ENCODE measurements around the gene PTCRA.

DNA sequence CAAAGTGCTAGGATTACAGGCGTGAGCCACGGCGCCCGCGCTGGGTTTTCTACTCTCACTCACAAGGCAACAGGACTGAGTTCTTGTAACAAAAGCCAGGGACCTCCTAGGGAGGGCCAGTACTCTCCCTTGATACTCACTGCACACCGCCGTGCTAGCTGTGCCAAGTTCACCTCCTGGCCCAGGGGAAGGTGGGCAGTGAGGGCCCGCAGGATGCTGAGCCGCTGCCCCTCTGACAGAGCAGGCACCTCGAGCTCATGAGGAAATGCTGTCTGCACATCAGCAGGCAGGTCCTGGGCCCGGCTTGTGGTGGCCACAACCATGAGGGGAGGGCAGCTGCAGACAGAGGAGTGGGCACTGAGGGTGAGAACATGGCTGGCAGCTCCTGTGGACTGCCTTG, 51.4 kb downstream of the PTCRA start:
- no peak for TF ChIP-seq POLR2A (IDR thresholded peaks at IDR 0.05; ENCODE audit: low read depth, low read length)
- TF ChIP-seq POLR2AphosphoS5 (IDR thresholded peaks at IDR 0.05; ENCODE audit: low read depth, low read length), result no peak
- no peak for TF ChIP-seq TAF1 (IDR thresholded peaks at IDR 0.05; ENCODE audit: low read depth, low read length)
- no peak for TF ChIP-seq POU2F2 (IDR thresholded peaks at IDR 0.05; ENCODE audit: low read depth, low read length)
- no peak for TF ChIP-seq SPI1 (IDR thresholded peaks at IDR 0.05; ENCODE audit: low read depth, low read length)
- no peak for TF ChIP-seq PAX5 (IDR thresholded peaks at IDR 0.05; ENCODE audit: insufficient read depth, low read length, severe bottlenecking)

All from GM12891 (cell line).